A673 (cell line): ENCODE data around the gene MYO1E.

Experiments used
- EZH2 ChIP-seq: fragments of 200-600 bp; sonication (generic); IDR thresholded peaks from 2 replicates; pipeline ENCODE4 v1.6.1; 2017; ENCODE audit warnings: borderline replicate concordance, low read depth, mild to moderate bottlenecking, mixed read lengths, antibody characterized with exemption, low read length; ENCODE audit not compliant: poor library complexity, severe bottlenecking
- TF ChIP-seq, protein P1 (sequence below): fragments of 300-800, 200-600 bp; sonication (generic); conservative IDR thresholded peaks from 2 replicates; pipeline ENCODE4 v1.5.1; 2017; ENCODE audit warnings: low read depth, mild to moderate bottlenecking, antibody characterized with exemption, low read length, moderate library complexity, mixed read lengths

DNA sequence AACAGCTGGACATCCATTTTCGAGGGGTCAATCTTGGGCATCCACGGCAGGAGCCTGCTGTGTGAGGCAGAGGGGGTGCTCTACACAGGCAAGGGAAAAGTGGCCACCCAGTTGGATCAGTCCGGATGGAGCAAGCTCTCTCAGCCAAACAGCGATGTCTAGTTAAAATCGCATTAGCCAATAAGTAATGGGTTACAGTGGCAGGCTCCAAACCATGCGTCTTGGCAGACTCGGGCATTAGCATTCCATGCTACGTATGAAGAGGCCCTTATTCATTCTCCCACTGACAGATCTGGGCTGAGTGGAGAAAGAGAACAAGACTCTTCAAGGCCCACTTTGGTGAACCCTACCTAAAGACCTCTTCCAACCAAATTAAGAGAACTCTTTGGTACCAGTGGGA, 218.4 kb downstream of the MYO1E start:
- no peak for TF ChIP-seq EZH2
- TF ChIP-seq, protein P1, sequence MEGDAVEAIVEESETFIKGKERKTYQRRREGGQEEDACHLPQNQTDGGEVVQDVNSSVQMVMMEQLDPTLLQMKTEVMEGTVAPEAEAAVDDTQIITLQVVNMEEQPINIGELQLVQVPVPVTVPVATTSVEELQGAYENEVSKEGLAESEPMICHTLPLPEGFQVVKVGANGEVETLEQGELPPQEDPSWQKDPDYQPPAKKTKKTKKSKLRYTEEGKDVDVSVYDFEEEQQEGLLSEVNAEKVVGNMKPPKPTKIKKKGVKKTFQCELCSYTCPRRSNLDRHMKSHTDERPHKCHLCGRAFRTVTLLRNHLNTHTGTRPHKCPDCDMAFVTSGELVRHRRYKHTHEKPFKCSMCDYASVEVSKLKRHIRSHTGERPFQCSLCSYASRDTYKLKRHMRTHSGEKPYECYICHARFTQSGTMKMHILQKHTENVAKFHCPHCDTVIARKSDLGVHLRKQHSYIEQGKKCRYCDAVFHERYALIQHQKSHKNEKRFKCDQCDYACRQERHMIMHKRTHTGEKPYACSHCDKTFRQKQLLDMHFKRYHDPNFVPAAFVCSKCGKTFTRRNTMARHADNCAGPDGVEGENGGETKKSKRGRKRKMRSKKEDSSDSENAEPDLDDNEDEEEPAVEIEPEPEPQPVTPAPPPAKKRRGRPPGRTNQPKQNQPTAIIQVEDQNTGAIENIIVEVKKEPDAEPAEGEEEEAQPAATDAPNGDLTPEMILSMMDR: no peak
